Glomerular visceral epithelial cell (primary cell): Measurements from ENCODE around the gene RABGAP1.

Experiments used
- DNase-seq: peaks from one replicate; pipeline ENCODE4 v3.0.0-alpha.2; 2016; ENCODE audit errors: extremely low spot score

The RABGAP1 gene

GRCh38 chr9:123109540-123110279 lies 168.9 kb downstream of the RABGAP1 start:
- DNase-seq: no peak

DNA sequence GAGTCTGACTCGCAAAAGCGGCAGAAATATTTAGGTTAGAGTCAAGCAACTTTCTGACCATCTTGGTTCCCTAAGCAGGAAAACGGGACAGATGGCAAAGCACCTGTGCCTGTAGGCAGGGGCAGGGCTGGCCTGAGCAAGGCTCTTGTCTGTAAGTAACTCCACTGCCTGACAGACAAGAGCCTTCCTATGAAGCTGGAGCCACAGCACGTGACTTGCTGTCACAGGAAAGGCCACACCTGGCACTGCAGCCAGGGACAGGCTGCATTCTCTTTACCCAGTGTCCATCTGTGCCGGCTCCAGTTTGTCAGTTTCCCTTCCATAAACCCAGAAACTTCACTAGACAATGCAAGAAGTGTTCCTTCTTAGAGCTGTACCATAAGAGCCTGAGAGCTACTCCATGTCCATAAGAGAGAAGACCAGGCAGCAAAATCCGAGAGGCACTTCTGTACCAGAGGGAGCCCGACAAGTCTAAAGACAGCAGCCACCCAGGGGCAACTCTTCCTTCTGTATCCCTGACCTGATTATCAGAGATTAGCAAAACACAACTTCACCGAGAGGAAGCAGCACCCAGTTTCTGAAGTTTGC lies 170.7 kb downstream of the RABGAP1 start:
- no peak for DNase-seq

GRCh38 chr9:123112015-123112975 lies 171.5 kb downstream of the RABGAP1 start:
- DNase-seq: no peak

DNA sequence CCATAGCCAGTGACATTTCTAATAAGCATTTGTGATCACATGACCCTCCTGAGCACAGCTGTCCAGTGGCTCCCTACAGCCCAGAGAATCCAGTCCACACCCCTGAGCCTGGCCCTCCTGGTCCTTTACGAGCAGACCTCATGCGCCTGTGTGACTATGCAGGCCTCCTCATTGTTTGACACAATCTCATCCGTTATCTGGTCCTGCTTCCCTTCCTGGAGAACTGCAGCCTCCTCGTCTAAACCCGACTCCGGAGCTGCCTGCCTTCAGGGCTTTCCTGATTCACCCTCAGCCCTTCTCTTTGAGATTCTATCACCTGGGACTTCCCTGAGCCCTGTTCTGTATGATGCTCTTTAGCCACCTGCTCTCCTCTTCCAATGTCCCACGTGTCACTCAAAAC lies 172.4 kb downstream of the RABGAP1 start:
- no peak for DNase-seq

DNA sequence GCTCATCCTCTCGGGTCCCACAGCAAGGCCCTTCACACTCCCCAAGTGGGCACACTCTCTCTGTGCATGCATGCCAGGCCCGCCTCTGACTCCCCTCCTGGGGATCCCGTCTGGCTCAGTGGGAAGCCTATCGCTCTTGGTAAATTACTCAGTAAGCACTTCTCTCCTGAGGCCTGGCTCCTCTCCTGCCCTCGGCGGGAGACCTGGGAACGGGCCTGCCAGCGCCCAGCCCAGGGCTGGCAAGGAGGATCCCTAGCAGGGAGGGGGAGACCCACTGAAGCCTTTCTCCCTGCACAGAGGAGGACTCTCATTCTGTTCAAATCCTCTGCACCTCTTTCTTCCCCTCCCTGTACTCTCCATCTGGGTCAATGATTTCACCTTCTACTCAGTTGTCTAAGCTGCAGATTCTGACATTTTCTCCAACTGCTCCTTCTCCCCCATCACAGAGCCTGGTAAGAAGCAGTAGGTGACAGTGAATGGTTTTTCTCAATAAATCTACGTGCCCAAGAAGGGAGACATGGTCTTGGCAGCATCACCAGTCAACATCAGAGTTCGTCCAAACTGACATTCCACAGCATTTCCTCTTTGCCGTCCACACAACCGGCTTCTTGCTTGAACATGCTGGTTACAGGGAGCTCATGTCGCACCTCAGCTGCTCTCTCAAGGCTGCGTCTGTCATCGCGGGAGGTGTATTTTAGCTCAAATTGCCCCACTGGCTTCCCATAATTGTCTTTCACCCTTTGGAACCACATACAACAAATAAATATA lies 174.5 kb downstream of the RABGAP1 start:
- no peak for DNase-seq

DNA sequence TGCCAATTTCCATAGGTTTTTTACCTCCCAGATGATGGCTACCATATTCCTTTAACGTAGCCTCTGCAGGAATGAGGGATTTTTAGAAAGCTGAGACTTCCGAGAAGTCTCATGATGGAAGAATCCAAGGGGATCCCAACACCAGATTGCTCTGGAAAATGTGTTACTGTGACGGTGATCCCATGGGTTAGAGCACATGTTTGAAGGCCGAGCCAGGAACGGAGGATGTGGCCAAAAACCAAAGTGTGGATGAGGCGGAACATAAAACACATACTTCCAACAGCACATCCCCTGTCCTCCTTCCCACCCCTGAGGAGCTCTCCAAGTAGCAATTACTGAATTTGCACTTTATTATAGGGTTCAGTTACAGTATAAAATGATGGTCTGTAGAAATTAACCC lies 175.2 kb downstream of the RABGAP1 start:
- no peak for DNase-seq

GRCh38 chr9:123119566-123119965 lies 178.7 kb downstream of the RABGAP1 start:
- no peak for DNase-seq

- DNase-seq: no peak
Observed at GRCh38 chr9:123120131-123120530, 179.3 kb downstream of the RABGAP1 start.

DNA sequence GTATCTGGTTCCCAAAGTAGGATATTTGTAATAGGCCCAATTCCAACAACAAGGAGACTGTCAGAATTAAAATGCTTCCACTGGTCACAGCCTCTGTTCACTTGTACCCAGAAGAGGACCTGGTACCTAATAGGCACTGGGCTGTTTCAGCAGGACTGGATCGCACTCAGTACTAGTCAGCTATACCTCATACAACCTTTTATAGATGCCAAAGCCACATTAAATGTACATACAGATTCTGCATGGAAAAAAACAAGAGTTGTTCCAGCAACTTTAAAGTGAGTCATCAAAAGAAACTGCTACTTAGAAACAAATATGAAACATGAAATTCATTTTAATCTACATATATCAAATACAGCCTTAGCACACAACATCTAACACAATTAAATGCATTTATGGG lies 180.1 kb downstream of the RABGAP1 start:
- no peak for DNase-seq

GRCh38 chr9:123121457-123121856 lies 180.6 kb downstream of the RABGAP1 start:
- DNase-seq: peak; percentile 7

GRCh38 chr9:123127512-123128075 lies 186.8 kb downstream of the RABGAP1 start:
- no peak for DNase-seq

DNA sequence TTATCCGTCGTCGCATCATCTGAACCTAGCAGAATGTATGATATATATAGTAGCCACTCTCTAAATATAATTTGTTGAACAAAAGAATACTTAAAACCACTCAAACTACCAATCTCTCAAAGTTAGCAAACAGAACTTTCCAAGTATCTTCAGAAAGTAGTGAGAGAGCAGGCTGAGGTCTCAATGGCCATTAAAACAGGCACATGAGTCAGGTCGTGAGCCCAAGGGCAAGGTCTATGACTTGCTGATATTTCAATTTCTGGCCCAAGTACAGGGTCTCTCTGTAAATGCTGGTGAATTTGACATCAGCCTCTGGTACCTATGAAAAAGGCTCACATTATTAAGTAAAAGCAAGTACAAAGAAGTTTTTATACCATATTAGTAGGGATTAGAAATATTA lies 187.8 kb downstream of the RABGAP1 start:
- no peak for DNase-seq

DNA sequence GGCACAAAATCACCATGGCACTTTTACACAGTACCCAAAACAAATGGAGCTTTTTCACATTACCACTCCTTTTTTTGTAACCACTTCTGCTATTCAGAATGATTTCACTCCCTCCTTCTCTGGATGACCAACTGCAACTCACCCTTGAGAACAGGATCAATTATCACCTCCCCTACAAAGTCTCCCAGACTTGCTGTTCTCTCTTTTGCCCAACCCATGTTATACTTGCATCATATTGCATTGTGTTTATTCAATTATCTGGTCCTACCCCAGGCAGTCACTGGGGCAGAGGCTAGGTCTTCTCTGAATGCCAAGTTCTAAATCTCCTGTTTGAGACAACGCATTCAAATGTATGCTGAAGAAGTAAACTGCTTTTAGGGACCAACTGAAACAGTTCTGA lies 188.6 kb downstream of the RABGAP1 start:
- no peak for DNase-seq

- peak; percentile 54 for DNase-seq
Observed at GRCh38 chr9:123131258-123131657, 190.4 kb downstream of the RABGAP1 start.

GRCh38 chr9:123131993-123132392 lies 191.2 kb downstream of the RABGAP1 start:
- no peak for DNase-seq

DNA sequence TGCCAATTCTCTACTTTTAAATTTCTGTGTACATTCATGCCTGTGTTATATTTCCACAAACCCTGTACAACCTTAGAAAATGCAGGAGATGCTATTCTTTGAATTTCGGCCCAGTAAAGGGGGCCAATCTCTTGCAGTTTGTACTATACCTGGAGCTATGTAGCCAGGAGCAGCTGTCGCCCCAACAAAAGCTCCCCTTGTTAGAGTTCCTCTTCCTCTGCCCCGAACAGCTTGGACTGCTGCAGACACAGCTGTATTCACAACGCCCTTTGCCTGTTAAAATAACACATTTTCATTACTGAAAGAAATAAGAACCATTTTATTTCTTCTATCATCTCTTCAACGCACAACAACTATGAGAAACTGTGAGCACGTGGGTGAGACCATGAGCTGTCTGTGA lies 191.9 kb downstream of the RABGAP1 start:
- DNase-seq: no peak

DNA sequence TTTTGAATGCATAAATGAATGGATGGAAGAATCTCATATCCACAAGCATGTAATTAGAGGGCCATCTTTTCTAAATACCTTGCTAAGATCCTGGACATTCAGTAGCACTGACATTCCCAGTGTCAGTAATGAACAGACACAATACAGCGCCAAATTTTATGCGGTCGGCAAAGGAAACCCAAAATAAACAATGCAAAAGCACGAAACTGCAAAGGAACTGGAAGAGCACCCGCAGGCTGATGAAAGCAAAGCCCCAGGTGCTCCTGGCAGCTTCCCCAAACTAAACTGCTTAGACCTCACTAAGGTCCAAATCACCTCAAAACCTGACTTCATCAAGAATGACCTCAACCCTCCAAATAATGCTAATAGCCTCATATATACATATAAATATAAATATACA lies 194.6 kb downstream of the RABGAP1 start:
- DNase-seq: no peak

DNA sequence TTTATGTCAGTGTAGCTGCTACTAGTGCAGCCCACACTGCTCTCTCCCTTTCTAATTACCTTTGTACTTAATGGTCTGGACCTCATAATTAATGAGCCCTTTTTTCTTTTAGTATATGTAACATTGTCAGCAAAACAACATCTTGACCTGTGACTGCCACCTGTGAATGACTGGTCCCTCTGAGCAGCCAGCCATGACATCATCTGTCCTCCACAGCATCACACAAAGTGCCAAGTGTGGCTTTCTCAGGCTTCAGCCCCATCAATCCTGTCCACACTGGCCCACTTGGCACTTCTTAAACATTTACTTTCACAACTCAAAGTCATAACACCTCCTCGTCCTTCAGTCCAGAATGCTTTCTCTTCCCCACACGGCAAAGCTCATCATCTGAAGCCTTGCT lies 197.3 kb downstream of the RABGAP1 start:
- no peak for DNase-seq

GRCh38 chr9:123149067-123149466 lies 208.2 kb downstream of the RABGAP1 start:
- DNase-seq: no peak

DNA sequence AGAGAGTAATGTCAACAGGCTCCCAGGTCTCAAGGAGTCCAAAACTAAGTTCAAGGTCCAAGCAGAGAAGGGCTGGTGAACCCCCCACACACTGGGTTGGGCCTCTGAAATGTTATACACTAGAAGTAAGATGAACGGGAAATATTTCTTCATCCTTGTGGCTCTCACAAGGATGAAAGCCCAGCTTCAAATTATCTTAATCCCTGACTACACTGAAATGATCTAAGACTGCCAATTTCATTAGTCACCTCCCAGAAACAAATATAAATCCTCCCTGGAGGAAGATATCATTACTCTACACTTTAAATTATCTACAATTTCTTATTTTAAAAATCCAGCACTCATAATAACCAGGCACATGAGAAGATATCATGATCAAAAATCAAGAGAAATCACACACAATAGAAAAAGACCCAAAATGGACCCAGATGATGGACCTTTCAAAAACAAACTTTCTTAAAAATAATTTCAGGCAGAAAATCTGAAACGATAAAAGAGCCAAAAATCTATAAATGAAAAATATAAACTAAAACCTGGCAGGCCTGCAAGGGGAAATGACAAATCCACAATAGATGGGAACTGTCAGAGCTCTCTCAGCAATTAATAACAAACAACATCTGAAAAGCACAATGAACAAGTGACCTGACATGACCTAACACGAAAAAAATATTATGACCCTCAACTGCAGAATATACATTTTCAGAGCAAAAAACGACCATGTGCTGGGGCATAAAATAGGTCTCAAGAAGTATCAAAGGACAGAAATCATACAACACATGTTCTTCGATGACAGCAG lies 210.1 kb downstream of the RABGAP1 start:
- DNase-seq: no peak
